PC-9 (cell line): ENCODE measurements around the gene CTNND2. TPM values are rescaled to one million over a fixed set of nuclear protein-coding genes. Genes with fewer than 3 reads are reported as not detected.

ENCODE experiments used
- BruUV-seq: library from RNA; stranded (reverse); fragments of 400-500 nt; replicated peaks from 2 replicates; lab custom pipeline; 2021; lab: Mats Ljungman, UMichigan
- CTCF ChIA-PET: fragments of 300-600 bp; sonication (Branson Sonifier 250); formaldehyde crosslinking; loops from one replicate; lab custom pipeline; 2022; ENCODE audit warnings: antibody characterized with exemption; lab: Charles Lee
- POLR2A ChIA-PET: fragments of 300-600 bp; sonication (Branson Sonifier 250); formaldehyde crosslinking; loops from one replicate; lab custom pipeline; 2022; ENCODE audit warnings: antibody characterized with exemption; ENCODE audit not compliant: unreplicated experiment; lab: Charles Lee
- DNase-seq, 2 experiments: peaks; one replicate each; pipeline versions ENCODE4 v3.0.0 to v3.0.0-alpha.2; 2015 to 2022; ENCODE audit warnings: mixed read lengths in 1 of 2
- H2AFZ ChIP-seq: fragments of 200-600 bp; sonication (generic); 2 replicates; pipeline ENCODE4 v1.8.1; 2017; ENCODE audit warnings: antibody characterized with exemption
- H3F3A ChIP-seq: fragments of 200-600 bp; sonication (generic); 2 replicates; pipeline ENCODE4 v1.8.1; 2017; ENCODE audit warnings: antibody characterized with exemption, mild to moderate bottlenecking, low read depth; ENCODE audit not compliant: insufficient read depth
- H3K27ac ChIP-seq: fragments of 200-600 bp; sonication (generic); 2 replicates; pipeline ENCODE4 v1.6.1; 2016; ENCODE audit warnings: mixed run types
- H3K27me3 ChIP-seq: fragments of 200-600 bp; sonication (generic); 2 replicates; pipeline ENCODE4 v1.6.1; 2016; ENCODE audit warnings: low read depth, mixed run types; ENCODE audit not compliant: insufficient read depth
- H3K36me3 ChIP-seq: fragments of 200-600 bp; sonication (generic); 2 replicates; pipeline ENCODE4 v1.6.1; 2016; ENCODE audit warnings: low read depth, mixed run types
- H3K4me1 ChIP-seq: fragments of 200-600 bp; sonication (generic); replicated peaks from 2 replicates; pipeline ENCODE4 v1.6.1; 2016; ENCODE audit warnings: mixed run types; ENCODE audit not compliant: insufficient read depth
- H3K4me2 ChIP-seq: fragments of 200-600 bp; sonication (generic); 2 replicates; pipeline ENCODE4 v1.6.1; 2017; ENCODE audit warnings: mixed run types
- H3K4me3 ChIP-seq: fragments of 200-600 bp; sonication (generic); 2 replicates; pipeline ENCODE4 v1.6.1; 2016; ENCODE audit warnings: mixed run types
- H3K79me2 ChIP-seq: fragments of 200-600 bp; sonication (generic); 2 replicates; pipeline ENCODE4 v1.6.1; 2017; ENCODE audit warnings: low read depth, mixed run types
- H3K9me2 ChIP-seq: fragments of 200-600 bp; sonication (generic); 2 replicates; pipeline ENCODE4 v1.8.1; 2017; ENCODE audit warnings: mild to moderate bottlenecking; ENCODE audit not compliant: insufficient read depth
- H3K9me3 ChIP-seq: fragments of 200-600 bp; sonication (generic); 2 replicates; pipeline ENCODE4 v1.8.1; 2016; ENCODE audit warnings: low read depth; ENCODE audit not compliant: insufficient read depth
- H4K20me1 ChIP-seq: fragments of 200-600 bp; sonication (generic); 2 replicates; pipeline ENCODE4 v1.8.1; 2017; ENCODE audit not compliant: insufficient read depth
- EZH2 ChIP-seq: fragments of 200-600 bp; sonication (generic); IDR thresholded peaks from 2 replicates; pipeline ENCODE4 v1.8.0; 2017; ENCODE audit warnings: antibody characterized with exemption, low read depth
- intact Hi-C: fragments of 100-400 bp; cut with micrococcal nuclease; formaldehyde crosslinking; loops from one replicate; pipeline ENCODE4 v1.10.0; 2022; ENCODE audit not compliant: unreplicated experiment
- total RNA-seq: library from RNA; stranded (reverse); gene quantifications from 2 replicates; pipeline ENCODE4 v1.2.3, GENCODE V29; 2021
- TF ChIP-seq, protein P1 (sequence below): fragments of 200-600 bp; sonication (generic); conservative IDR thresholded peaks from 2 replicates; pipeline ENCODE4 v1.6.1; 2017; ENCODE audit warnings: mixed run types, antibody characterized with exemption, mild to moderate bottlenecking, moderate library complexity

The CTNND2 gene
- total RNA-seq, 1 experiment from 2014 or later: not detected

DNA sequence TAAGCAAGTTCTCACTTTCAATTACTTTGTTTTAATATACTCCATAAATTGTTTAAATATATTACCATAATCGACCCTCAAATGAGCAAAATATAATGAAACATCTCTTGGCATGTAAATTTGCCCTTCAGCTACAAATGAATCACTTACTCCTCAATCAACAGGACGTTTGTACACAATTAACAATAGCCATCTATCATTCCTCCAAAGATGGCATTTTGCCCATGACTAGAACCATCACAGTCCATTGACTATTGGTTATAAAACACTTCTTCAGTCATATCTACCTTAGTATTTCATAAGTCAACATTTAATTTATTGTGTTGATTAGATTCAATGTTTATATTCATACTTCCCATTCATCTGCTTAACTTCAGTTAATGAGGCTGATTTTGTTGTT, 127.2 kb downstream of the CTNND2 start:
- Histone ChIP-seq H3K9me2 (no peaks in the 10 kb centered on the region), H3K4me2 (no peak overlapping the region), H3K4me1 (no peaks in the 10 kb centered on the region), H2AFZ (no peak overlapping the region), H4K20me1 (no peaks in the 10 kb centered on the region), H3K4me3 (no peak overlapping the region), H3K79me2 (no peaks in the 10 kb centered on the region), H3F3A (no peaks in the 10 kb centered on the region), H3K27ac (no peak overlapping the region), H3K9me3 (no peaks in the 10 kb centered on the region), H3K36me3 (no peaks in the 10 kb centered on the region), H3K27me3 (peaks cover 17% of the 10 kb centered on the region)
- no peak for DNase-seq
- BruUV-seq: no TSS peak
- intact Hi-C loops: no loop called here
- ChIA-PET POLR2A (no interaction called here), CTCF (no interaction called here)
- TF ChIP-seq, protein P1, sequence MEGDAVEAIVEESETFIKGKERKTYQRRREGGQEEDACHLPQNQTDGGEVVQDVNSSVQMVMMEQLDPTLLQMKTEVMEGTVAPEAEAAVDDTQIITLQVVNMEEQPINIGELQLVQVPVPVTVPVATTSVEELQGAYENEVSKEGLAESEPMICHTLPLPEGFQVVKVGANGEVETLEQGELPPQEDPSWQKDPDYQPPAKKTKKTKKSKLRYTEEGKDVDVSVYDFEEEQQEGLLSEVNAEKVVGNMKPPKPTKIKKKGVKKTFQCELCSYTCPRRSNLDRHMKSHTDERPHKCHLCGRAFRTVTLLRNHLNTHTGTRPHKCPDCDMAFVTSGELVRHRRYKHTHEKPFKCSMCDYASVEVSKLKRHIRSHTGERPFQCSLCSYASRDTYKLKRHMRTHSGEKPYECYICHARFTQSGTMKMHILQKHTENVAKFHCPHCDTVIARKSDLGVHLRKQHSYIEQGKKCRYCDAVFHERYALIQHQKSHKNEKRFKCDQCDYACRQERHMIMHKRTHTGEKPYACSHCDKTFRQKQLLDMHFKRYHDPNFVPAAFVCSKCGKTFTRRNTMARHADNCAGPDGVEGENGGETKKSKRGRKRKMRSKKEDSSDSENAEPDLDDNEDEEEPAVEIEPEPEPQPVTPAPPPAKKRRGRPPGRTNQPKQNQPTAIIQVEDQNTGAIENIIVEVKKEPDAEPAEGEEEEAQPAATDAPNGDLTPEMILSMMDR: no peak
- no peak for TF ChIP-seq EZH2

DNA sequence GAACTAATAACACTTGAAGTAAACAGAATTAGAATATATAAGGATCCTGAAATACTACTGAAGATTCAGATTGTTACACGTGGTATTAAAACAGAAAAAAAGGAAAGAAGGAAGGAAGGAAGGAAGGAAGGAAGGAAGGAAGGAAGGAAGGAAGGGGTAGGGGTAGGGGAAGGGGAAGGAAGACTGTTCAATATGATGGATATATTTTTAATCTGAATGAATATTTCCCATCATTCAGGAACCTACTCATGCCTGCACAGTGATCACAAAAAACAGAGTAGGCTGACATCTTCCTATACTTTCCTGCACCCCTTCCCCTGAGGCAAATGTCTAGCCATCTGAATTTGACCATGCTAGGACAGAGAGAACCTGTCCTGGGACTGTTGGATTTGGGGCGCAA, 133.9 kb downstream of the CTNND2 start:
- H3K4me1 ChIP-seq: no peaks in the 10 kb centered on the region
- H3K27me3 ChIP-seq: peaks cover 8% of the 10 kb centered on the region
- no peak overlapping the region for H3K4me3 ChIP-seq
- no peaks in the 10 kb centered on the region for H3F3A ChIP-seq
- intact Hi-C loops: no loop called here
- H3K79me2 ChIP-seq: no peaks in the 10 kb centered on the region
- TF ChIP-seq, protein P1: no peak
- TF ChIP-seq EZH2: no peak
- H3K9me2 ChIP-seq: no peaks in the 10 kb centered on the region
- no peak for DNase-seq
- no peaks in the 10 kb centered on the region for H3K36me3 ChIP-seq
- H3K9me3 ChIP-seq: no peaks in the 10 kb centered on the region
- no TSS peak for BruUV-seq
- H3K4me2 ChIP-seq: no peak overlapping the region
- no peaks in the 10 kb centered on the region for H4K20me1 ChIP-seq
- ChIA-PET CTCF (no interaction called here), POLR2A (no interaction called here)
- no peak overlapping the region for H2AFZ ChIP-seq
- no peak overlapping the region for H3K27ac ChIP-seq

DNA sequence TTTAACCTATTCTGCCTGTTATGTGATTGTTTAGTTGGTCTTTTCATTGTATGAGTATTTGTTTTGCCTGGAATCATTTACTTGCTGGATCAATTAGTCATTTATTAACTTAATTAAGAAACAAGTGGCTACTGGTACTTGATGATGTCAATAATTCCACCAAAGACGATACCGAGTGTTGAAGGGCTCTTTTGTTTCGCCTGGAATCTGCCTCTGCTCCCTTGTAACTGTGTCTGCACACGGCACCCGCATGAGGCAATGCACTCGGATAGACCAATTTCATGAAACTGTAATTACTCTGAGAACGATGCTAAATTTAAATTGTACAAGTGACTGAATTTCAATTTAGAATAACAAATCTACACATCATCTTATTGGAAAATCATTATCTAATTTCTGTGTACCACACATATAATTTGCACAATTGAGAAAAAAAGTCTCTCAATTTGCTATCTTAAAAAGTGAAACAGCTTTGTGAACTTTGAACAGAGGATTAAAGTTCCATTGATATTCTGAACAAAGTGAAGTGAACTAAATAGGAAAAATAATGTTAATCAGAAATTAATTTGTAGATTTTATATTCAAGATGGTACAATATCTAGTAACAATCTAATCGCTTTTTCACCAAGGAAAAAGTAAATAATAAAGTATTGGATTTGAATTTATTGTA, 143.2 kb downstream of the CTNND2 start:
- no peaks in the 10 kb centered on the region for H3K36me3 ChIP-seq
- TF ChIP-seq, protein P1: no peak
- no peak for TF ChIP-seq EZH2
- H4K20me1 ChIP-seq: peaks cover 3% of the 10 kb centered on the region; the same call in 1 of the 2 replicates
- no peak overlapping the region for H3K27ac ChIP-seq
- H3K9me2 ChIP-seq: no peaks in the 10 kb centered on the region
- no peak overlapping the region for H3K4me3 ChIP-seq
- H3K4me1 ChIP-seq: no peaks in the 10 kb centered on the region
- no peak for DNase-seq
- no peaks in the 10 kb centered on the region for H3K79me2 ChIP-seq
- no peaks in the 10 kb centered on the region for H3K9me3 ChIP-seq
- H3K27me3 ChIP-seq: no peaks in the 10 kb centered on the region
- no peaks in the 10 kb centered on the region for H3F3A ChIP-seq
- POLR2A ChIA-PET: no interaction called here
- H2AFZ ChIP-seq: no peak overlapping the region
- no TSS peak for BruUV-seq
- intact Hi-C loops: no loop called here
- no peak overlapping the region for H3K4me2 ChIP-seq
- CTCF ChIA-PET: no interaction called here
